DOHH2 (cell line): ENCODE measurements around the gene DGKD.
A peak's percentile ranks its signal among the peaks of the same experiment; 100 is the strongest.

Experiments
- H3F3A ChIP-seq: fragments of 200-600 bp; sonication (generic), shearing (Covaris generic); 2 replicates; pipeline ENCODE4 v1.6.0; 2016; ENCODE audit warnings: antibody characterized with exemption, mild to moderate bottlenecking; ENCODE audit not compliant: control insufficient read depth, insufficient read depth
- H3K27ac ChIP-seq: fragments of 200-600 bp; sonication (generic); 2 replicates; pipeline ENCODE4 v1.5.1; 2014; ENCODE audit warnings: low read depth, mild to moderate bottlenecking, low read length, moderate library complexity
- H3K27me3 ChIP-seq: fragments of 200-600 bp; sonication (generic); 2 replicates; pipeline ENCODE4 v1.6.1; 2014; ENCODE audit warnings: mild to moderate bottlenecking, low read length, mixed read lengths; ENCODE audit not compliant: control insufficient read depth
- H3K36me3 ChIP-seq: fragments of 200-600 bp; sonication (generic); 2 replicates; pipeline ENCODE4 v1.6.1; 2014; ENCODE audit warnings: mild to moderate bottlenecking, low read length, moderate library complexity, mixed read lengths; ENCODE audit not compliant: control insufficient read depth
- H3K4me1 ChIP-seq: fragments of 200-600 bp; sonication (generic); 2 replicates; pipeline ENCODE4 v1.6.1; 2014; ENCODE audit warnings: mild to moderate bottlenecking, low read length, mixed read lengths; ENCODE audit not compliant: control insufficient read depth
- H3K4me2 ChIP-seq: fragments of 200-600 bp; sonication (generic); 2 replicates; pipeline ENCODE4 v1.6.0; 2014; ENCODE audit warnings: mild to moderate bottlenecking, low read length, moderate library complexity
- H3K4me3 ChIP-seq: fragments of 200-600 bp; sonication (generic); 2 replicates; pipeline ENCODE4 v1.5.1; 2014; ENCODE audit warnings: mild to moderate bottlenecking, low read length, mixed read lengths
- H3K79me2 ChIP-seq: fragments of 200-600 bp; sonication (generic); 2 replicates; pipeline ENCODE4 v1.6.1; 2014; ENCODE audit warnings: mild to moderate bottlenecking, low read length, mixed read lengths; ENCODE audit not compliant: control insufficient read depth
- H3K9me2 ChIP-seq: fragments of 200-600 bp; sonication (generic); replicated peaks from 2 replicates; pipeline ENCODE4 v1.6.1; 2014; ENCODE audit warnings: mild to moderate bottlenecking, low read length, mixed read lengths; ENCODE audit not compliant: control insufficient read depth
- H3K9me3 ChIP-seq: fragments of 200-600 bp; sonication (generic); 2 replicates; pipeline ENCODE4 v1.6.1; 2014; ENCODE audit warnings: antibody characterized with exemption, low read length, mixed read lengths; ENCODE audit not compliant: control insufficient read depth, insufficient read depth
- H4K20me1 ChIP-seq: fragments of 200-600 bp; sonication (generic); 2 replicates; pipeline ENCODE4 v1.6.0; 2014; ENCODE audit warnings: low read depth, mild to moderate bottlenecking, antibody characterized with exemption, low read length, moderate library complexity; ENCODE audit not compliant: control insufficient read depth, insufficient read depth
- CTCF ChIP-seq: fragments of 200-600 bp; sonication (generic); IDR thresholded peaks from one replicate; pipeline ENCODE4 v1.5.1; 2014; ENCODE audit warnings: antibody characterized with exemption, mild to moderate bottlenecking, low read depth, low read length; ENCODE audit not compliant: poor library complexity, severe bottlenecking
- EZH2phosphoT487 ChIP-seq: fragments of 200-600 bp; sonication (generic); IDR thresholded peaks from 2 replicates; pipeline ENCODE4 v1.6.1; 2017; ENCODE audit warnings: borderline replicate concordance, mild to moderate bottlenecking, antibody characterized with exemption, low read length, moderate library complexity, mixed read lengths

Gene DGKD

DNA sequence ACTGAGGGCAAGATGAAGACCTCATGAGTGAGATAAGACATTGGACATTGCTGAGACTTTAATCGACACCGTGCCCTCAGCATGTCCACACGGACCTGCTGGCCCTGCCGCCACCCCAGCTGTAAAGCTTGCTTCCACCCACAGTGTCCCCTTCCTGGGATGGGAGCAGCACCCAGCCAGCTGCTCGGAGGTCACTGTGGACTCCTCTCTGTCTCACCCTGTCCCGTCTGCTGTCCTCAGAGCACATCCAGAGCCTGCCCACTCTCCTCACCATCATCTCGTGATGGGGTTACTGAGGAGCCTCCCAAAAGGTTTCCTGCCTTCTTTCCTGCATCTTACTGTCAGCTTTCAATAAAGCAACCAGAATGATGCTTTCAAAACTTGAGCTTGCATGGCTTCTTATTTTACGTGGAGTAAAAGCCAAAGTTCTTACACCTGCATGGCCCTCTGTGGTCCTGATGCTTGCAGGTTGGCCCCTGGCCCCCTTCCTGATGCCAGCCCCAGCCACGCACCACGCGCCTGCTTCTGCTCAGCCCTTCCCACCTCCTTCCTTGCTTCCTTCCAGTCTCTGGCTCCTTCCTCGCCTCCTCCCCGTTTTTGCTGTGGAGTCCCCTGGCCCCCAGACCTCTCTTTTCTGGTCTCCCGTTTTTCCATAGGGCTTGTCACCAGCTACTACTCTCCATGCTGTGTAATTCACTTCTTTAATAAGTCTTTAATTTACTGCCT, 67.0 kb downstream of the DGKD start:
- TF ChIP-seq CTCF: no peak
- no peak for TF ChIP-seq EZH2phosphoT487
- H3K4me1 ChIP-seq: peaks cover 65% of the 10 kb centered on the region
- H3K4me2 ChIP-seq: peak overlapping the region; percentile 92
- H3K36me3 ChIP-seq: peaks cover 16% of the 10 kb centered on the region
- peak overlapping the region; percentile 66 for H3K4me3 ChIP-seq
- H3K27me3 ChIP-seq: no peaks in the 10 kb centered on the region
- peaks cover 22% of the 10 kb centered on the region; the same call in 1 of the 2 replicates for H4K20me1 ChIP-seq
- H3K27ac ChIP-seq: peak overlapping the region; percentile 14
- H3K9me2 ChIP-seq: no peaks in the 10 kb centered on the region
- no peaks in the 10 kb centered on the region for H3K9me3 ChIP-seq
- peaks cover 71% of the 10 kb centered on the region for H3K79me2 ChIP-seq
- peaks cover 19% of the 10 kb centered on the region for H3F3A ChIP-seq

GRCh38 chr2:233422050-233422639, 67.9 kb downstream of the DGKD start:
- TF ChIP-seq EZH2phosphoT487: no peak
- TF ChIP-seq CTCF: no peak

GRCh38 chr2:233422649-233423551, 68.6 kb downstream of the DGKD start:
- H3K4me1 ChIP-seq: peaks cover 48% of the 10 kb centered on the region
- H3K4me3 ChIP-seq: no peak overlapping the region; the same call in 1 of the 2 replicates
- H3K9me3 ChIP-seq: no peaks in the 10 kb centered on the region
- H3K79me2 ChIP-seq: peaks cover 85% of the 10 kb centered on the region
- H3K4me2 ChIP-seq: peak overlapping the region; percentile 92
- peaks cover 19% of the 10 kb centered on the region for H3K36me3 ChIP-seq
- H3K9me2 ChIP-seq: no peaks in the 10 kb centered on the region
- TF ChIP-seq CTCF: no peak
- TF ChIP-seq EZH2phosphoT487: no peak
- no peak overlapping the region for H3K27ac ChIP-seq
- H3K27me3 ChIP-seq: no peaks in the 10 kb centered on the region
- H3F3A ChIP-seq: peaks cover 13% of the 10 kb centered on the region
- peaks cover 22% of the 10 kb centered on the region; the same call in 1 of the 2 replicates for H4K20me1 ChIP-seq

More at GRCh38 chr2:233422050-233422639, 67.9 kb downstream of the DGKD start:
- Histone ChIP-seq H3F3A (peaks cover 18% of the 10 kb centered on the region), H3K36me3 (peaks cover 19% of the 10 kb centered on the region), H3K27me3 (no peaks in the 10 kb centered on the region), H4K20me1 (peaks cover 22% of the 10 kb centered on the region; the same call in 1 of the 2 replicates), H3K9me2 (no peaks in the 10 kb centered on the region), H3K4me3 (peak overlapping the region; percentile 66), H3K27ac (peak overlapping the region; percentile 14), H3K9me3 (no peaks in the 10 kb centered on the region), H3K79me2 (peaks cover 79% of the 10 kb centered on the region), H3K4me2 (peak overlapping the region; percentile 92), H3K4me1 (peaks cover 56% of the 10 kb centered on the region)
